ENCODE results near the gene DCUN1D4. TPM values are rescaled to one million over a fixed set of nuclear protein-coding genes. Genes with fewer than 3 reads are reported as not detected.
A peak's percentile ranks its signal among the peaks of the same experiment; 100 is the strongest.
"Not testable (repeated sequence)": the region's sequence is repeated elsewhere in the genome, so short reads cannot be mapped to it uniquely, and the experiment has no call there.

DCUN1D4 gene
- total RNA-seq, 2 donors from 2014 or later = 46.9 to 48.7 TPM

DNA sequence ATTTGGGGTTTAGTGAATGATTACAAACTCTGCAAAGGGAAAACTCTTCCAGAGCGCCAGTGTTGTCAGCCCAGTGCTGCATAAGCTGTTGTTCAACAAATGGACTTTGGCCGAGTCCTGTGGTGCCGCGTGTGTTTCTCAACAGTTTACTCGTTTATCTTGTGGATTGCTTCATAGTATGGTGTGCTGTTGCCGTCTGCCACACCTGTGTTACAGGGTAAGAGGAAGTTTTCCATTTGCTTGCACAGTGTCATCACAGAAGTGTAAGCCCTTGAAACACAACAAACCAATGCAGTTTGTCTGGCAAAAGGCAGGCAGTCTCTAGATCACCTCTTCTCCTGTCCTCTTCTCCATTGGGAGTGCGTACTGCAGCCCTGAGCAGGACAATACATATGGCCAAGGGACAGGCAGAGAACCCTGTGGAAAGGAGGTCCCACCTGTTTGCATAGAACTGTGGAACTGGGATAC lies 66.3 kb downstream of the DCUN1D4 start:
- H3K9me3 Mint-ChIP-seq = no peaks in the 10 kb centered on the region
- no peak overlapping the region for H3K27ac Mint-ChIP-seq
- H3K36me3 Mint-ChIP-seq = peaks cover 20 to 48% of the 10 kb centered on the region in 2 donors
- DNase-seq (ENCODE audit: low spot score in 2 of 2) = no peak
- ATAC-seq = no peak

DNA sequence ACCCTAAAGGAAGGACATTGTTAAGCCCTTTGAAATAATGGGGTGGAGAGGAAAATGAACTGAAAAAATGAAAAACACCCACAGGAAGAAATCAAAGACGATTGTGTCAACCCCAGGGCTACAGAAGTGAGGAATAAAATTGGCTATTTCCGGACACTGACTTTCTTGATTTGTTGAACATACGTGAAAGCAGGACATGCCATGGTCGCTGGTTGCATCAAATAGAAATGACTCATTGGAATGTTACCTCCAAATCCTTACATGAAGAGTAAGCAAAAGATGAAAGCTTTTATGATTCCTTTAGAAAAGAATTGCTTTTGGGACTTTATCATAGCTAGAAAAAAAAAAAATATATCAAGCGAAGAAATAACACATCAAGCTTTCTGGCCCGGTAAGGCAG lies 75.3 kb downstream of the DCUN1D4 start:
- Mint-ChIP-seq H3K9me3 (peaks cover 3 to 8% of the 10 kb centered on the region in 2 donors), H3K27ac (no peak overlapping the region), H3K36me3 (peaks cover 9 to 37% of the 10 kb centered on the region in 2 donors)
- no peak for DNase-seq (ENCODE audit: low spot score in 2 of 2)
- ATAC-seq = no peak

DNA sequence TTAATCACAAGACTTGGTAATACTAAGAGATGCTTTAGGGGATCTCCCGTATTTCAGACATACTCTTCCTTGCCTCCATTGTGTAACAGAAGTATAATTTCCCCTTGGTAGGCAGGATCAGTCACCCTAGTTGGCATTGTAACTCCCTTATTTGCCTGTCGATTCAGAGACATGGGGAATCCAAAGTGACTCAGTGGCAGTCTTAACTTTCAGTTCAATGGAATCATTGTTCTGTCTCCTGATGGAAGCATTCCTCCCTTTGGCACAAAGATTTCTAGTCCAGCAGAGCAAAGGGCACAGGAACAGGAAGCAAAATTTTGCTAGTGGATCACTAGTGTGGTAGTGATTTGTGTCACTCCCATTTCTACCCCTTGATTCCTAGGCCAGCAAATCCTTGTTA lies 80.4 kb downstream of the DCUN1D4 start:
- H3K27ac Mint-ChIP-seq = no peak overlapping the region
- no peak for DNase-seq (ENCODE audit: low spot score in 2 of 2)
- H3K36me3 Mint-ChIP-seq = peaks cover 0 to under 1% of the 10 kb centered on the region in 2 donors
- no peak for ATAC-seq
- peaks cover 3 to 5% of the 10 kb centered on the region in 2 donors for H3K9me3 Mint-ChIP-seq

DNA sequence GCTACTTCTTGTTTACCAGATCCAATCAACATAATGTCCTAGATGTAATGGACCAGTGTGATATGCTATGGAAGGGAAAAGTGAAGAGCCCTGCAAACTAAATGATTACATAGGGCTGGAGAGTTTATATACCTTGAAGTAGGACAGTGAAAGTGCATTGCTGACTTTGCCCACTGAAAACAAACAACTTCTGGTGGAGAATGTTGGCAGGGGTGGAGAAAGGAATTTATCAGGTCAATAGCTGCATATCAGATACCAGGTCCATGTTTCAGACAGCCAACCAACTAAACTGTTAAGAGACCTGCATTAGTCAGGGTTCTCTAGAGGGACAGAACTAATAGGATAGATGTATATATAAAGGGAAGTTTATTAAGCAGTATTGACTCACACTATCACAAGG lies 82.4 kb downstream of the DCUN1D4 start:
- DNase-seq (ENCODE audit: low spot score in 2 of 2) (no peak), ATAC-seq (no peak)
- Mint-ChIP-seq H3K36me3 (no peaks in the 10 kb centered on the region), H3K9me3 (peaks cover 0 to 3% of the 10 kb centered on the region in 2 donors), H3K27ac (no peak overlapping the region)

GRCh38 chr4:51930557-51930956 lies 87.6 kb downstream of the DCUN1D4 start:
- H3K36me3 Mint-ChIP-seq = no peaks in the 10 kb centered on the region

DNA sequence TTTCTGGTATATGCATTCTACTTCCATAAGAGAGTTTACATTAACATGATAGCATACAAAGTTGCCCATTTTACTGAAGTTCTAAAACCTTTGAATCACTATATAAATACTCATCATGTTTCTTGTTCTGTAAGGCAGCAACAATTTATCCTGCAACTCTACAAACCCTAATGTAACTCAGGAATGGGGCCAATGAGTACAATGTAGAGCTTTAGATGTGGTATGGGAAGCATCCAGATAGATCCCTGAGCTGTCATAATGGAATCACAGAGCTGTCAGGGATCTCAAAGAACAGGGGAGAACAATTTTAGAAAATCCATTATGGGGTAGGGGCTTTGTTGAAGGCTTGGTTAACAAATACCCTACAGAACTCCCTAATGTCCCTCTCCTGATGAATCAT lies 88.5 kb downstream of the DCUN1D4 start:
- DNase-seq (ENCODE audit: low spot score in 2 of 2) (no peak), ATAC-seq (no peak)
- H3K27ac Mint-ChIP-seq = no peak overlapping the region
- no peaks in the 10 kb centered on the region for H3K9me3 Mint-ChIP-seq
- no peaks in the 10 kb centered on the region for H3K36me3 Mint-ChIP-seq

More at GRCh38 chr4:51930557-51930956, 87.6 kb downstream of the DCUN1D4 start:
- ATAC-seq (no peak), DNase-seq (ENCODE audit: low spot score in 2 of 2) (no peak)
- H3K9me3 Mint-ChIP-seq = no peaks in the 10 kb centered on the region
- no peak overlapping the region for H3K27ac Mint-ChIP-seq

- ATAC-seq (no peak), DNase-seq (ENCODE audit: low spot score in 2 of 2) (no peak)
- Mint-ChIP-seq H3K9me3 (no peaks in the 10 kb centered on the region), H3K27ac (no peak overlapping the region), H3K36me3 (no peaks in the 10 kb centered on the region)
These were observed 89.3 kb downstream of the DCUN1D4 start for GRCh38 chr4:51932261-51932660.

DNA sequence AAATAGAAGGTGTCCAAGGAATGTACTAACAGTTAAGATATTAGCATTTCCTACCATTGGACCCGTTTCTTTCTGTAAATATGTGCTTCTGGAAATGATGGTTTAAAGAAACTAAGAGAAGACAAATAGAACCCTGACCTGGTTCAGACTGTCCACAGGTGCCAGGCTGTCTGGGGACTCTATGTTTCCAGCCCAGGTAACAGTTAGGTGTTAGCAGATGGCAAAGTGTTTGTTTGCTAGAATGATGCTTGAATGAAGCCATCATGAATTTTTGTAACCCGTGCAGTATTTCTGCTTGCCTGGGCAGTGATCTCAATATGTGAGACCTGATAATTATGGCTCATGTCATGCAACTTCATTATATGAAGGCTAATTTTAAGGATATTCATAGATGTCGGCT lies 89.7 kb downstream of the DCUN1D4 start:
- Mint-ChIP-seq H3K36me3 (no peaks in the 10 kb centered on the region), H3K27ac (no peak overlapping the region), H3K9me3 (no peaks in the 10 kb centered on the region)
- ATAC-seq (no peak), DNase-seq (ENCODE audit: low spot score in 2 of 2) (no peak)

DNA sequence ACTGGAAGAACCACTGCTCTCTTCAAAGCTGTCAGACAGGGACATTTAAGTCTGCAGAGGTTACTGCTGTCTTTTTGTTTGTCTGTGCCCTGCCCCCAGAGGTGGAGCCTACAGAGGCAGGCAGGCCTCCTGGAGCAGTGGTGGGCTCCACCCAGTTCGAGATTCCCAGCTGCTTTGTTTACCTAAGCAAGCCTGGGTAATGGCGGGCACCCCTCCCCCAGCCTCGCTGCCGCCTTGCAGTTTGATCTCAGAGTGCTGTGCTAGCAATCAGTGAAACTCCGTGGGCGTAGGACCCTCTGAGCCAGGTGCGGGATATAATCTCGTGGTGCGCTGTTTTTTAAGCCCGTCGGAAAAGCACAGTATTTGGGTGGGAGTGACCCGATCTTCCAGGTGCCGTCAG lies 97.5 kb downstream of the DCUN1D4 start:
- peaks cover 4 to 13% of the 10 kb centered on the region in 2 donors for H3K36me3 Mint-ChIP-seq
- ATAC-seq; H3K27ac Mint-ChIP-seq; DNase-seq (ENCODE audit: low spot score in 2 of 2); H3K9me3 Mint-ChIP-seq: not testable (repeated sequence)

- ATAC-seq (no peak), DNase-seq (ENCODE audit: low spot score in 2 of 2) (no peak)
- H3K27ac Mint-ChIP-seq = peak overlapping the region in 1 of 2 donors; percentile 8
- peaks cover 5 to 6% of the 10 kb centered on the region in 2 donors for H3K9me3 Mint-ChIP-seq
- H3K36me3 Mint-ChIP-seq = peaks cover 4 to 13% of the 10 kb centered on the region in 2 donors
These were observed 99.3 kb downstream of the DCUN1D4 start for GRCh38 chr4:51942108-51942832.

- Mint-ChIP-seq H3K27ac (no peak overlapping the region), H3K9me3 (peaks cover 5 to 6% of the 10 kb centered on the region in 2 donors), H3K36me3 (peaks cover 4 to 13% of the 10 kb centered on the region in 2 donors)
- DNase-seq (ENCODE audit: low spot score in 2 of 2) (no peak), ATAC-seq (no peak)
These were observed 99.9 kb downstream of the DCUN1D4 start for GRCh38 chr4:51942833-51943215.

DNA sequence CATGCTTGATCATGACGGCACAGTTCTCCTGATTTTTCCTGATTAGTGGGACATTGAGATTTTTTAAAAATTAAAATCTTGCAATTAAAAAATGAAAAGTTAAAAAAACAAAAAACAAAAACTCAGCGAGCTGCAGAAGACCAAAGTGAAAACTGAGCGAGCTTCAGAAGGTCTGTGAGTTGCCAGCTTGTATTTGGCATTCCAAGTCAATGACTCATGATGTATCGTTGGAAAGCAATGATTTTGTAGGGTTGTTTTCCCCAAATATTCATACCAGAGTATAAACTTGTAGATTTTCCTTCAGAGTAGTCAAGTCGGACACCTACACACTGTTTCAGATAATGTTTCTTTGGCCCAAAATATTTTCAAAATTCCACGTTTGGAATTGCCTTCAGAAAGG lies 100.3 kb downstream of the DCUN1D4 start:
- ATAC-seq (no peak), DNase-seq (ENCODE audit: low spot score in 2 of 2) (no peak)
- Mint-ChIP-seq H3K9me3 (peaks cover 5 to 6% of the 10 kb centered on the region in 2 donors), H3K27ac (no peak overlapping the region), H3K36me3 (peaks cover 4 to 10% of the 10 kb centered on the region in 2 donors)

DNA sequence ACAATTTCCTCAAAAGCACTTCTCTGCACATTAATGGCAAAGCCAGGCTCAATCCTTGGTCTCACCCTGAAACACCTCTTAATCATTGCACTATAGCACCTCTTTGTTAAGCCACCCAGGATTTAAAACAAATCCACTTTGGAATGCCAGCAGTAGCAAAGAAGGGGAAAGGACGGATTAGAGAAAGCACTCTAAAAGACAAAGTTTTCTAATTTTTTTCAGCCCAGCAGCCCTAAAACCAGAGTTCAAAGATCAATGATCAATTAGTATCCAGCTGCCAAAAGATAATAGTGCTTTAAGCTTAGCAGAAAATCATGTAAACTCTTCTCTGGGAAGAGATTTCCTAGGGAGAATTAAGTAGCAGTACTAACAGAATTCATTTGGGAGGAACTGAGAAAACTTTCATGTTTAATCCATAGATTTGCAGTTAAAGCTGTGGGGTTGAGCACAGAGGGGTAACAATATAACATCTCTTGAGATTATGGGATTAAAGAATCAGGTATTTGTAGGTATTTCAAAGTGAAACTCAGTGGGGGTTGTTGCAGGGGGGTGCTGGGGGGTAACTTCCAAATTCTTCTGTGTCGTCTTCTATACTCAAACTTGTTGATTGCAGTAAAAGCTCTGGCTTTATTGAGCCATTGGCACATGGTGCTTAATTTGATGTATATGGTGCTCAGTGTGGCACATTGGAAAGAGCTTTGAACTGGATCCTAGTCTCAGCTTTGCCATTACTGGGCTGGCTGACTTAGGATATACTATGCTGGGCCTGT lies 115.4 kb downstream of the DCUN1D4 start:
- DNase-seq (ENCODE audit: low spot score in 2 of 2) = no peak
- H3K9me3 Mint-ChIP-seq = peaks cover 0 to 12% of the 10 kb centered on the region in 2 donors
- H3K36me3 Mint-ChIP-seq = no peaks in the 10 kb centered on the region
- no peak overlapping the region for H3K27ac Mint-ChIP-seq
- no peak for ATAC-seq

GRCh38 chr4:51960486-51960885 lies 117.5 kb downstream of the DCUN1D4 start:
- no peak for DNase-seq (ENCODE audit: low spot score in 2 of 2)
- H3K27ac Mint-ChIP-seq = no peak overlapping the region
- peaks cover 0 to 6% of the 10 kb centered on the region in 2 donors for H3K9me3 Mint-ChIP-seq
- no peaks in the 10 kb centered on the region for H3K36me3 Mint-ChIP-seq
- ATAC-seq = no peak

DNA sequence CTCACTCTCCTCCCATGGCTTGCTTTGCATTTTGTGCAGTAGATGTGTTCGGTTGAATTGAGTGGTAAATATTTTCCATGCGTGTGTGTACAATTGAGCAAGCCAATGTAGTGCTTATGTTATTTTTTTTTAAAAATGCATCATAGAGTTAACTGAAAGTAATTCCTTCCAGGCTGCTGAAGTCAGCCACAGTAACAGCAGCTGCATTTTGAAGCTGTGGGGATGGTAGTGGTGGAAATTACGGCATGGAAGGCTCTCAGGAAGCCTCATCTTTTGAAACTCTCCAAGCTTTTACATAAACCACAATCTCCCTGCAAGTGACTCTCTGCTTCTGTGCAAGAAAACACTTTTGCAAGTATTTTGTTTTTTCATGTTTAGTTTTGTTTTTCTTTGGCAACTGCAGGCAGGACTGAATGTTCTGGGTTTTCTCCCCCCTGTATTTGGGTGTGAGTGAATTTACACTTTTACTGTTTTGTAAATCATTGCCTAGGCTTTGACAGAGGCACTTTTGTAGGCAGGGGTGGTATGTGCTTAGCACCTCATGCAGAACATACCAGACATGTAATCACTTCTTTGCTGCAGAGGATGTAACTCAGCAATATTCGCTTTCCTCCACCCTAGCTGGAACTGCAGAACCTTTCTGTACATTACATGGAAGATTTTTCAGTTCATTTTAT lies 121.0 kb downstream of the DCUN1D4 start:
- Mint-ChIP-seq H3K9me3 (peaks cover 0 to 5% of the 10 kb centered on the region in 2 donors), H3K36me3 (no peaks in the 10 kb centered on the region), H3K27ac (no peak overlapping the region)
- DNase-seq (ENCODE audit: low spot score in 2 of 2) = no peak
- no peak for ATAC-seq

GRCh38 chr4:51965862-51966261 lies 122.9 kb downstream of the DCUN1D4 start:
- no peak overlapping the region for H3K27ac Mint-ChIP-seq
- H3K36me3 Mint-ChIP-seq = no peaks in the 10 kb centered on the region
- peaks cover 3 to 5% of the 10 kb centered on the region in 2 donors for H3K9me3 Mint-ChIP-seq
- DNase-seq (ENCODE audit: low spot score in 2 of 2) (no peak), ATAC-seq (no peak)
